ENCODE measurements around the gene HPS1.

DNA sequence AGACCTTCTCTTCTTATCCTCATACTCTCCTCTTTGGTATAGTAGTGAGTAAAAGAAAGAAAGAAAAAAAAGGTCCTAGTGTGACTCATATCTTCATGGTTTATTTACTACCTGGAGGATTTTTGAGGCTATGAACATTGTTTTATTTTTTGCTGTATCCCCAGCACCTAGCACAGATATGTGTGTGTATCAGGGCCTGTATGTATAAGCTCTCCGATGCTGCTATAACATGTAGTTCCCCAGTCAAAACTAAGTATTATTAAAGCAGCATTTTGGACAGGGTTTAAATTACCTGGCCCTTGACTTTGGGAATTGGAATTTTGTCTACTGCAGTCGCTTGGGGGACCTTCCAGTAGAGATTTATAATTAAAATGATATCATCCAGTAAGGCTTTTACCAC, 78.1 kb downstream of the HPS1 start:
- TF ChIP-seq GATA2 (IDR thresholded peaks at IDR 0.05; ENCODE audit: low read depth, low read length) (no peak), GATA3 (IDR thresholded peaks at IDR 0.05; ENCODE audit: low read depth, low read length) (no peak)
